HCT116 (cell line): ENCODE measurements around the gene PTGIR. TPM values are rescaled to one million over a fixed set of nuclear protein-coding genes. Genes with fewer than 3 reads are reported as not detected.

Source experiments
- ATAC-seq: fragments of 200-7000 bp; cut with Tn5 transposase; 2 replicates; pipeline ENCODE4 v1.9.1; 2020; ENCODE audit warnings: mild to moderate bottlenecking, moderate library complexity
- BruUV-seq: library from RNA; stranded (reverse); fragments of 400-500 nt; replicated peaks from 2 replicates; lab custom pipeline; 2021; lab: Mats Ljungman, UMichigan
- CTCF ChIA-PET: fragments of 300-600 bp; sonication (Branson Sonifier 250); formaldehyde crosslinking; loops from one replicate; lab custom pipeline; 2021; ENCODE audit warnings: antibody characterized with exemption; lab: Charles Lee
- POLR2A ChIA-PET: fragments of 300-600, 350-600 bp; sonication (Branson Sonifier 250); formaldehyde crosslinking; loops from one replicate; lab custom pipeline; 2021; ENCODE audit warnings: antibody characterized with exemption; lab: Charles Lee
- RAD21 ChIA-PET, 2 experiments: fragments of 300-600 bp; sonication (Branson Sonifier 250); formaldehyde crosslinking; loops; one replicate each; lab custom pipeline; 2023; ENCODE audit warnings: low total read pairs in 2 of 2; ENCODE audit not compliant: uncharacterized antibody in 2 of 2, unreplicated experiment in 2 of 2, low non-redundant PET in 1 of 2; lab: Charles Lee
- DNase-seq: peaks from one replicate; pipeline ENCODE4 v3.0.0-alpha.2; 2010; ENCODE audit warnings: low read depth, low spot score
- H2AFZ ChIP-seq: fragments of 200-600 bp; shearing (Covaris generic), sonication (generic); 2 replicates; pipeline ENCODE4 v1.6.1; 2017; ENCODE audit warnings: low read depth, mixed run types, mixed read lengths, antibody characterized with exemption, low read length; ENCODE audit not compliant: poor library complexity, severe bottlenecking
- H3K27ac ChIP-seq: 2 replicates; pipeline ENCODE4 v1.5.1; 2012; ENCODE audit warnings: low read depth, low read length
- H3K27me3 ChIP-seq: fragments of 200-600 bp; sonication (generic); 2 replicates; pipeline ENCODE4 v1.6.1; 2016; ENCODE audit warnings: mixed run types, low read length, mixed read lengths; ENCODE audit not compliant: insufficient read depth
- H3K36me3 ChIP-seq, 2 experiments: fragments of 200-500 bp in 1 of 2; fragments of 200-600 bp in 1 of 2; sonication (Bioruptor generic) in 1 of 2; sonication (generic) in 1 of 2; 2 replicates each; pipeline versions ENCODE4 v1.5.1 to v1.6.1; 2014 to 2016; ENCODE audit warnings: low read length in 2 of 2, inconsistent platforms in 1 of 2, mixed read lengths in 1 of 2, mixed run types in 1 of 2; ENCODE audit not compliant: insufficient read depth in 2 of 2, control insufficient read depth in 1 of 2
- H3K4me1 ChIP-seq, 2 experiments: fragments of 200-600 bp in 1 of 2; sonication (generic) in 1 of 2; 2 replicates each; pipeline versions ENCODE4 v1.5.1 to v1.6.1; 2012 to 2017; ENCODE audit warnings: low read length in 2 of 2, inconsistent platforms in 1 of 2, mild to moderate bottlenecking in 1 of 2, mixed read lengths in 1 of 2, mixed run types in 1 of 2, moderate library complexity in 1 of 2; ENCODE audit not compliant: insufficient read depth in 2 of 2, control insufficient read depth in 1 of 2
- H3K4me2 ChIP-seq: fragments of 200-600 bp; sonication (generic); 2 replicates; pipeline ENCODE4 v1.6.1; 2017; ENCODE audit warnings: mixed run types, low read length, mixed read lengths
- H3K4me3 ChIP-seq, 2 experiments: fragments of 200-600 bp in 1 of 2; sonication (generic) in 1 of 2; replicated peaks in 1 of 2; 2 replicates each; pipeline ENCODE4 v1.5.1; 2011 to 2016; ENCODE audit warnings: low read length in 2 of 2, control low read depth in 1 of 2, low read depth in 1 of 2, mild to moderate bottlenecking in 1 of 2, mixed read lengths in 1 of 2, mixed run types in 1 of 2
- H3K79me2 ChIP-seq: fragments of 200-600 bp; sonication (generic); 2 replicates; pipeline ENCODE4 v1.6.1; 2017; ENCODE audit warnings: mild to moderate bottlenecking, mixed run types, low read length, moderate library complexity, mixed read lengths; ENCODE audit not compliant: insufficient read depth
- H3K9ac ChIP-seq: fragments of 200-600 bp; sonication (generic); 2 replicates; pipeline ENCODE4 v1.6.1; 2016; ENCODE audit warnings: low read length, mixed read lengths
- H3K9me2 ChIP-seq: fragments of 200-600 bp; sonication (generic), shearing (Covaris generic); 2 replicates; pipeline ENCODE4 v1.6.1; 2017; ENCODE audit warnings: mixed run types, mild to moderate bottlenecking, moderate library complexity; ENCODE audit not compliant: insufficient read depth
- H3K9me3 ChIP-seq, 2 experiments: fragments of 200-500 bp in 1 of 2; fragments of 200-600 bp in 1 of 2; sonication (Bioruptor generic) in 1 of 2; sonication (generic) in 1 of 2; 2 replicates each; pipeline ENCODE4 v1.6.1; 2014 to 2017; ENCODE audit warnings: low read length in 2 of 2, mixed read lengths in 2 of 2, inconsistent platforms in 1 of 2, low read depth in 1 of 2, mild to moderate bottlenecking in 1 of 2, mixed run types in 1 of 2, moderate library complexity in 1 of 2; ENCODE audit not compliant: control insufficient read depth in 1 of 2, insufficient read depth in 1 of 2
- H4K20me1 ChIP-seq: fragments of 200-600 bp; sonication (generic), shearing (Covaris generic); 2 replicates; pipeline ENCODE4 v1.6.1; 2017; ENCODE audit warnings: mixed run types, mild to moderate bottlenecking, moderate library complexity; ENCODE audit not compliant: insufficient read depth
- POLR2AphosphoS5 ChIP-seq: IDR thresholded peaks from 2 replicates; pipeline ENCODE4 v1.6.1; 2011; ENCODE audit warnings: mild to moderate bottlenecking, low read depth, low read length, moderate library complexity
- RAD21 ChIP-seq: IDR thresholded peaks from 2 replicates; pipeline ENCODE4 v1.6.1; 2012; ENCODE audit warnings: low read depth, mild to moderate bottlenecking
- SIN3A ChIP-seq: IDR thresholded peaks from 2 replicates; pipeline ENCODE4 v1.6.1; 2012; ENCODE audit warnings: low read depth
- TCF7L2 ChIP-seq: IDR thresholded peaks from 2 replicates; pipeline ENCODE4 v1.7.0; 2011; ENCODE audit warnings: borderline replicate concordance, inconsistent platforms; ENCODE audit not compliant: insufficient read depth, insufficient read length; ENCODE audit errors: extremely low read depth
- YY1 ChIP-seq: IDR thresholded peaks from 2 replicates; pipeline ENCODE4 v1.6.1; 2011; ENCODE audit warnings: low read length, low read depth, moderate library complexity, mild to moderate bottlenecking; ENCODE audit not compliant: insufficient replicate concordance; ENCODE audit errors: extremely low read depth
- intact Hi-C: fragments of 100-400 bp; cut with micrococcal nuclease; formaldehyde crosslinking; loops from 2 replicates; pipeline ENCODE4 v1.10.0; 2022
- total RNA-seq: library from RNA; stranded (reverse); gene quantifications from one replicate; pipeline ENCODE4 v1.2.1, GENCODE V29; 2021; ENCODE audit not compliant: unreplicated experiment
- TF ChIP-seq, protein P1 (sequence below): IDR thresholded peaks from 2 replicates; pipeline ENCODE4 v1.6.1; 2011; ENCODE audit warnings: mild to moderate bottlenecking, low read length, moderate library complexity; ENCODE audit not compliant: insufficient replicate concordance; ENCODE audit errors: extremely low read depth
- TF ChIP-seq, protein P2 (sequence below), 3 experiments: fragments of 200-600 bp in 1 of 3; sonication (generic) in 1 of 3; IDR thresholded peaks in 2 of 3; conservative IDR thresholded peaks in 1 of 3; 2 replicates each; pipeline ENCODE4 v1.5.1; 2012 to 2017; ENCODE audit warnings: low read depth in 2 of 3, low read length in 2 of 3, antibody characterized with exemption in 1 of 3, borderline replicate concordance in 1 of 3, control low read depth in 1 of 3, mild to moderate bottlenecking in 1 of 3, mixed read lengths in 1 of 3, mixed run types in 1 of 3, moderate library complexity in 1 of 3; ENCODE audit not compliant: insufficient read depth in 1 of 3

Gene PTGIR
- total RNA-seq, 1 experiment from 2014 or later: not detected

DNA sequence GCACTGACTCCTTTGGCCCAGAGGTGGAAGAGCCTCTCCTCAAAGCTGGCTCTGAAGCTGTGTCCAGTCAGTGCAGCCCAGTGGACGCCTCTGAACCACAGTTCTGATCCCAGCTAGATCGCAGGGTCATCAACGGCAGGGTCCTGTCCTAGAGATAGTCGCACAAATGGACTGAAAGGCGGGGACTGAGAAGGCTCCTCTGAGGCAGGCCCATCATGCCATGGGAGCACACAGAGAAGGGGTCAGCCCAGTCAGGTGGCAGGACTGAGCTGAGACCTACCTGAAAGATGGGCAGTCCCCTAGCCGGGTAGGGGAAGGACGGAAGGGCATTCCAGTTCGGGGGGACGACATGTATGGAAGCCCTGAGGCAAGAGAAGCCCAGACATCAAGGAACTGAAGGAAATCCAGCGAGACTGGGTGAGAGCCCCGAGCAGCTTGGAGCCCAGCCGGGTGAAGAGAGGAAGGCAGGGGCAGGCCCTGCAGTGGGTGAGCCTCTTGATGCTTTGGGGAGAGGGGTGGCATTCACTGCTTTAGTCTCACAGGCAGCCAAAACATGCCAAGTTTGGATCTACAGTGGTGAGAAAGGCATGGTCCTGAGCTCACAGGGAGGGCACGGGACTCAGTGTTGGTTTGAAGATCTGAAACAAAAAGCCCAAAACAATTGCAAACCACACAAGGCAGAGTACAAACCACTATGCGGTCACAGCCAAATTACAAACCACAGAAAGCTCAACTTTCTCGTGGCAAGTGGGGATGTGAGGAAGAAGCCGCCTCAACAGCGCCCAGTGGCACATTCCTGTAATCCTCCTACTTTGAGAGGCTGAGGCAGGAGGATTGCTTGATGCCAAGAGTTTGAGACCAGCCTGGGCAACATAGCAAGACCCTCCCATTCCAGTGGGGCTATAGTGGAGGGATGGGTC, 13.8 kb downstream of the PTGIR start:
- no peak for ATAC-seq
- RAD21 ChIA-PET: no interaction called here

DNA sequence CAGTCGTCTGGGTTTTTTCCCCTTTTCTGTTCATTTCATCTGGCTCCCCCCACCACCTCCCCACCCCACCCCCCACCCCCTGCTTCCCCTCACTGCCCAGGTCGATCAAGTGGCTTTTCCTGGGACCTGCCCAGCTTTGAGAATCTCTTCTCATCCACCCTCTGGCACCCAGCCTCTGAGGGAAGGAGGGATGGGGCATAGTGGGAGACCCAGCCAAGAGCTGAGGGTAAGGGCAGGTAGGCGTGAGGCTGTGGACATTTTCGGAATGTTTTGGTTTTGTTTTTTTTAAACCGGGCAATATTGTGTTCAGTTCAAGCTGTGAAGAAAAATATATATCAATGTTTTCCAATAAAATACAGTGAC, 14.5 kb downstream of the PTGIR start:
- H4K20me1 ChIP-seq: no peaks in the 10 kb centered on the region
- peaks cover 31% of the 10 kb centered on the region in 2 experiments for H3K36me3 ChIP-seq
- ATAC-seq (no peak), DNase-seq (no peak)
- intact Hi-C loops: loop anchor here (10.0 kb wide), 1 partner anchor 114 kb away; no protein-coding TSS in a partner anchor
- H3K9me3 ChIP-seq: no peaks in the 10 kb centered on the region
- no peaks in the 10 kb centered on the region for H3K27me3 ChIP-seq
- ChIA-PET RAD21 (no interaction called here), CTCF (interaction anchor here (1.3 to 7.7 kb wide), 2 partner anchors 52 to 80 kb away, joined by 3 to 217 read pairs; partner anchors contain the start of gene DACT3), POLR2A (interaction anchor here (1.3 kb wide), 1 partner anchor 9 kb away, joined by 8 read pairs; the partner anchor contains the start of gene CALM3)
- no peaks in the 10 kb centered on the region for H3K9me2 ChIP-seq
- H3K4me1 ChIP-seq: peaks cover 0 to 8% of the 10 kb centered on the region in 2 experiments; a peak in 3 of 4 replicates
- no peak overlapping the region for H3K4me3 ChIP-seq
- H3K27ac ChIP-seq: no peak overlapping the region
- no peak overlapping the region for H3K4me2 ChIP-seq
- no peak overlapping the region for H3K9ac ChIP-seq
- peaks cover 21% of the 10 kb centered on the region; the same call in 1 of the 2 replicates for H3K79me2 ChIP-seq
- TF ChIP-seq SIN3A (peak; percentile 36; the same call in 1 of the 2 replicates), TCF7L2 (no peak), RAD21 (no peak)
- TF ChIP-seq, protein P1, sequence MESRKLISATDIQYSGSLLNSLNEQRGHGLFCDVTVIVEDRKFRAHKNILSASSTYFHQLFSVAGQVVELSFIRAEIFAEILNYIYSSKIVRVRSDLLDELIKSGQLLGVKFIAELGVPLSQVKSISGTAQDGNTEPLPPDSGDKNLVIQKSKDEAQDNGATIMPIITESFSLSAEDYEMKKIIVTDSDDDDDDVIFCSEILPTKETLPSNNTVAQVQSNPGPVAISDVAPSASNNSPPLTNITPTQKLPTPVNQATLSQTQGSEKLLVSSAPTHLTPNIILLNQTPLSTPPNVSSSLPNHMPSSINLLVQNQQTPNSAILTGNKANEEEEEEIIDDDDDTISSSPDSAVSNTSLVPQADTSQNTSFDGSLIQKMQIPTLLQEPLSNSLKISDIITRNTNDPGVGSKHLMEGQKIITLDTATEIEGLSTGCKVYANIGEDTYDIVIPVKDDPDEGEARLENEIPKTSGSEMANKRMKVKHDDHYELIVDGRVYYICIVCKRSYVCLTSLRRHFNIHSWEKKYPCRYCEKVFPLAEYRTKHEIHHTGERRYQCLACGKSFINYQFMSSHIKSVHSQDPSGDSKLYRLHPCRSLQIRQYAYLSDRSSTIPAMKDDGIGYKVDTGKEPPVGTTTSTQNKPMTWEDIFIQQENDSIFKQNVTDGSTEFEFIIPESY: no peak
- TF ChIP-seq, protein P2, sequence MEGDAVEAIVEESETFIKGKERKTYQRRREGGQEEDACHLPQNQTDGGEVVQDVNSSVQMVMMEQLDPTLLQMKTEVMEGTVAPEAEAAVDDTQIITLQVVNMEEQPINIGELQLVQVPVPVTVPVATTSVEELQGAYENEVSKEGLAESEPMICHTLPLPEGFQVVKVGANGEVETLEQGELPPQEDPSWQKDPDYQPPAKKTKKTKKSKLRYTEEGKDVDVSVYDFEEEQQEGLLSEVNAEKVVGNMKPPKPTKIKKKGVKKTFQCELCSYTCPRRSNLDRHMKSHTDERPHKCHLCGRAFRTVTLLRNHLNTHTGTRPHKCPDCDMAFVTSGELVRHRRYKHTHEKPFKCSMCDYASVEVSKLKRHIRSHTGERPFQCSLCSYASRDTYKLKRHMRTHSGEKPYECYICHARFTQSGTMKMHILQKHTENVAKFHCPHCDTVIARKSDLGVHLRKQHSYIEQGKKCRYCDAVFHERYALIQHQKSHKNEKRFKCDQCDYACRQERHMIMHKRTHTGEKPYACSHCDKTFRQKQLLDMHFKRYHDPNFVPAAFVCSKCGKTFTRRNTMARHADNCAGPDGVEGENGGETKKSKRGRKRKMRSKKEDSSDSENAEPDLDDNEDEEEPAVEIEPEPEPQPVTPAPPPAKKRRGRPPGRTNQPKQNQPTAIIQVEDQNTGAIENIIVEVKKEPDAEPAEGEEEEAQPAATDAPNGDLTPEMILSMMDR (IDR thresholded peaks at IDR 0.05 in 2 of 3, conservative IDR thresholded peaks at IDR 0.05 in 1 of 3; ENCODE audit: borderline replicate concordance in 1 of 3, insufficient read depth in 1 of 3, low read depth in 2 of 3, low read length in 2 of 3): no peak
- H2AFZ ChIP-seq: no peak overlapping the region
- no TSS peak for BruUV-seq

More for the DNA sequence above, 13.8 kb downstream of the PTGIR start:
- Histone ChIP-seq H3K4me2 (no peak overlapping the region), H2AFZ (no peak overlapping the region), H3K4me3 (no peak overlapping the region), H3K9me2 (no peaks in the 10 kb centered on the region), H3K9me3 (no peaks in the 10 kb centered on the region), H3K9ac (no peak overlapping the region), H3K79me2 (peaks cover 14% of the 10 kb centered on the region; the same call in 1 of the 2 replicates), H3K4me1 (peaks cover 0 to 12% of the 10 kb centered on the region in 2 experiments; a peak in 3 of 4 replicates), H3K27ac (no peak overlapping the region), H3K36me3 (peaks cover 25 to 31% of the 10 kb centered on the region in 2 experiments), H4K20me1 (no peaks in the 10 kb centered on the region), H3K27me3 (no peaks in the 10 kb centered on the region)
- no peak for DNase-seq
- CTCF ChIA-PET: interaction anchor here (1.3 to 7.7 kb wide), 2 partner anchors 52 to 81 kb away, joined by 3 to 217 read pairs; partner anchors contain the start of gene DACT3
- BruUV-seq: no TSS peak
- TF ChIP-seq YY1 (no peak), POLR2AphosphoS5 (peak; percentile 30; the same call in 1 of the 2 replicates)
- POLR2A ChIA-PET: interaction anchor here (1.3 to 1.4 kb wide), 2 partner anchors 10 to 50 kb away, joined by 3 to 8 read pairs; partner anchors contain the start of genes CALM3 and DACT3
- intact Hi-C loops: loop anchor here (10.0 kb wide), 1 partner anchor 114 kb away; no protein-coding TSS in a partner anchor
